Measurements from ENCODE around the gene MRPL55. TPM values are rescaled to one million over a fixed set of nuclear protein-coding genes. Genes with fewer than 3 reads are reported as not detected.

Gene MRPL55
- total RNA-seq, 1 donor: 51.4 TPM

DNA sequence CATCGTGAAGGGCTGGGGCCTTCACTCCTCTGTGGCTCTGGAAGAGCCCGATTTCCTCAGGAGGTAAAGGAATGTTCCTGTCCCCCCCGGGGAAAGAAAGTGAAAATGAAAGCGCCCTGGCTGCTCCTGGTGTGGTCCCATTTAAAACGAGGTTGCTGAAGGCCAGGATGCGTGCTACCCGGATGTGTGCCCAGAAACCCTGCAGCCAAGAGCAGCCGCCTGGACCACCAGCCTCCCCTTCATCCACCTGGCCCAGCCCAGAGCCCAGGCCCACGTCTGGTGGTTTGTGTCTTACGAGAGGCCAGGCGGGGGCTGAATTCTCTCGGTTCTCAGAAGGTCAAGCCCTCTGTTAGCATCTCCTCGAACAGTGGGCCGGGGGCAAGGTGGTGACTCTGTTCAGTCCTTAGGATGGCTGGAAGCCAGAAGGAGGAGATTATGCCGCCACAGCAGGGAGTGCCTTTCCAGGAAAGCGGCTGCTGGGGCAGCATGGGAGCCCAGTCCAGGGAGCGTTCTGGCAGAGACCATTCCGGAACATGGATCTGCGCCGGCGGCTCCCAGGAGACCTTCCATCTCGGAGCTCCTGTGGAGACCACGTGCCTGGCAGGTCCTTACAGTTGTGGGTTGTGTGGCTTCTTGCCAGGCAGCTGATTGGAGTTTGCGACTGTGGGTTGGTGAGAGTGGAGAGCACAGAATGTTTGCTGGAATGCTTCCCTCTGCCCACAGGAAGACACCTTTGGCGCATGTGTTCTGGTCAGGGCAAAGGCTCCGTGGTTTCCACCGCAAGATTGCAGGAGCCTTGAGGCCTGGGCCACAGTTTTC, 32.3 kb upstream of the MRPL55 start:
- Histone ChIP-seq H3K27me3 (ENCODE audit: insufficient read depth, low read length) (peaks cover 12% of the 10 kb centered on the region), H3K4me1 (ENCODE audit: insufficient read depth, low read length) (peaks cover 20% of the 10 kb centered on the region), H2AFZ (ENCODE audit: low read length) (no peak overlapping the region), H3K9me3 (ENCODE audit: low read depth, low read length) (no peaks in the 10 kb centered on the region), H3K27ac (ENCODE audit: low read depth, low read length) (peak overlapping the region; percentile 93), H3K4me2 (ENCODE audit: insufficient read depth, low read length) (peak overlapping the region; percentile 98), H4K20me1 (ENCODE audit: insufficient read depth, low read length) (peaks cover 52% of the 10 kb centered on the region), H3K36me3 (ENCODE audit: insufficient read depth, low read length) (peaks cover 4% of the 10 kb centered on the region), H3K79me2 (ENCODE audit: insufficient read depth, low read length) (peaks cover 60% of the 10 kb centered on the region), H3K4me3 (ENCODE audit: insufficient read depth, low read length) (peak overlapping the region; percentile 80)
- no peak for TF ChIP-seq CTCF (IDR thresholded peaks at IDR 0.05; ENCODE audit: extremely low read depth, low read depth, low read length)
- DNase-seq (ENCODE audit: insufficient read length, low spot score, missing footprints): peak; percentile 96

DNA sequence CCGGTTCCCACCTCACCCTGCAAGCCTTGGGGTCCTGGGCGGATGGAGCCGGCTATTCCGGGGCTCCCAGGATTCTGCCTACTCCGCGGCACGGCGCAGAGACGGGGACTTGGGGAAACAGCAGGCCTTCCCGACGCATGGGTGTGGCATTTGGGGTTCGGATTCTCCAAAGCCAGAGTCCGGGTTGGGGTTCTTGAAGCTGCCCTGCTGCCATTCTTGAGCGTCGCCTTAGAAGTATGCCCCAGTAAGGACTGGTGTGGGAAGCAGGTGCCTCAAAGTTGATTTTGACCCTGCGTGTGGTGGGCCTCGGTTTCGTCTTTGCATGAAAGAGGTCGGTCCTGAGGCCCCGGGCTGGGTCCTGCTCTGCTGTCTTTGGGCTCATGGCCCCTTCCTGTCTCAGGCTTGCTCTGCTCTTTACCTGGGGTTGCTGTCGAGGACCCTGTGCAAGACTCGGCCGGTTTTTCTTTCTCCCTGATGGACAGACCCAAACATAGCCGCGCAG, 31.7 kb upstream of the MRPL55 start:
- Histone ChIP-seq H2AFZ (ENCODE audit: low read length) (peak overlapping the region; percentile 34), H3K36me3 (ENCODE audit: insufficient read depth, low read length) (peaks cover 4% of the 10 kb centered on the region), H3K27me3 (ENCODE audit: insufficient read depth, low read length) (peaks cover 17% of the 10 kb centered on the region), H3K9me3 (ENCODE audit: low read depth, low read length) (no peaks in the 10 kb centered on the region), H3K4me3 (ENCODE audit: insufficient read depth, low read length) (peak overlapping the region; percentile 80), H3K79me2 (ENCODE audit: insufficient read depth, low read length) (peaks cover 53% of the 10 kb centered on the region), H3K4me1 (ENCODE audit: insufficient read depth, low read length) (peaks cover 20% of the 10 kb centered on the region), H3K27ac (ENCODE audit: low read depth, low read length) (peak overlapping the region; percentile 93), H4K20me1 (ENCODE audit: insufficient read depth, low read length) (peaks cover 47% of the 10 kb centered on the region), H3K4me2 (ENCODE audit: insufficient read depth, low read length) (peak overlapping the region; percentile 98)
- peak; percentile 81 for DNase-seq (ENCODE audit: insufficient read length, low spot score, missing footprints)
- no peak for TF ChIP-seq CTCF (IDR thresholded peaks at IDR 0.05; ENCODE audit: extremely low read depth, low read depth, low read length)

- Histone ChIP-seq H3K4me2 (ENCODE audit: insufficient read depth, low read length) (peak within 1 kb of the TSS; percentile 98), H3K9me3 (ENCODE audit: low read depth, low read length) (no peaks in the 10 kb centered on the region), H3K4me3 (ENCODE audit: insufficient read depth, low read length) (peak within 1 kb of the TSS; percentile 80), H2AFZ (ENCODE audit: low read length) (peak within 1 kb of the TSS; percentile 97), H3K27ac (ENCODE audit: low read depth, low read length) (peak within 1 kb of the TSS; percentile 93), H4K20me1 (ENCODE audit: insufficient read depth, low read length) (peaks cover 40% of the 10 kb centered on the region), H3K4me1 (ENCODE audit: insufficient read depth, low read length) (peaks cover 20% of the 10 kb centered on the region), H3K79me2 (ENCODE audit: insufficient read depth, low read length) (peaks cover 47% of the 10 kb centered on the region), H3K36me3 (ENCODE audit: insufficient read depth, low read length) (peaks cover 4% of the 10 kb centered on the region), H3K27me3 (ENCODE audit: insufficient read depth, low read length) (peaks cover 22% of the 10 kb centered on the region)
- TF ChIP-seq CTCF (IDR thresholded peaks at IDR 0.05; ENCODE audit: extremely low read depth, low read depth, low read length): no peak
- DNase-seq (ENCODE audit: insufficient read length, low spot score, missing footprints): peak; percentile 99
These were observed 31.0 kb upstream of the MRPL55 start, which contains the start of gene GUK1 for GRCh38 chr1:228139931-228140723. Gene GUK1 (plus strand): TSS chr1:228140279. CDS start chr1:228140303, 24 bp downstream.

All from osteoblast (primary cell).